Measurements from ENCODE around the gene C15orf40.
"Not testable (repeated sequence)": the region's sequence is repeated elsewhere in the genome, so short reads cannot be mapped to it uniquely, and the experiment has no call there.

The C15orf40 gene

GRCh38 chr15:82950746-82951370 lies 60.6 kb downstream of the C15orf40 start:
- DNase-seq: no peak

GRCh38 chr15:82950295-82950694 lies 61.1 kb downstream of the C15orf40 start:
- no peak for DNase-seq

GRCh38 chr15:82946155-82946701 lies 65.2 kb downstream of the C15orf40 start:
- no peak for DNase-seq

GRCh38 chr15:82945326-82945725 lies 66.1 kb downstream of the C15orf40 start:
- DNase-seq: no peak

- no peak for DNase-seq
These were observed 66.6 kb downstream of the C15orf40 start for GRCh38 chr15:82944821-82945220.

- no peak for DNase-seq
These were observed 67.4 kb downstream of the C15orf40 start for GRCh38 chr15:82944056-82944455.

GRCh38 chr15:82943176-82943575 lies 68.3 kb downstream of the C15orf40 start:
- no peak for DNase-seq

- DNase-seq: no peak
These were observed 68.7 kb downstream of the C15orf40 start for GRCh38 chr15:82942691-82943090.

GRCh38 chr15:82939678-82940077 lies 71.8 kb downstream of the C15orf40 start:
- DNase-seq: not testable (repeated sequence)
